ENCODE measurements around the gene NIT1.

DNA sequence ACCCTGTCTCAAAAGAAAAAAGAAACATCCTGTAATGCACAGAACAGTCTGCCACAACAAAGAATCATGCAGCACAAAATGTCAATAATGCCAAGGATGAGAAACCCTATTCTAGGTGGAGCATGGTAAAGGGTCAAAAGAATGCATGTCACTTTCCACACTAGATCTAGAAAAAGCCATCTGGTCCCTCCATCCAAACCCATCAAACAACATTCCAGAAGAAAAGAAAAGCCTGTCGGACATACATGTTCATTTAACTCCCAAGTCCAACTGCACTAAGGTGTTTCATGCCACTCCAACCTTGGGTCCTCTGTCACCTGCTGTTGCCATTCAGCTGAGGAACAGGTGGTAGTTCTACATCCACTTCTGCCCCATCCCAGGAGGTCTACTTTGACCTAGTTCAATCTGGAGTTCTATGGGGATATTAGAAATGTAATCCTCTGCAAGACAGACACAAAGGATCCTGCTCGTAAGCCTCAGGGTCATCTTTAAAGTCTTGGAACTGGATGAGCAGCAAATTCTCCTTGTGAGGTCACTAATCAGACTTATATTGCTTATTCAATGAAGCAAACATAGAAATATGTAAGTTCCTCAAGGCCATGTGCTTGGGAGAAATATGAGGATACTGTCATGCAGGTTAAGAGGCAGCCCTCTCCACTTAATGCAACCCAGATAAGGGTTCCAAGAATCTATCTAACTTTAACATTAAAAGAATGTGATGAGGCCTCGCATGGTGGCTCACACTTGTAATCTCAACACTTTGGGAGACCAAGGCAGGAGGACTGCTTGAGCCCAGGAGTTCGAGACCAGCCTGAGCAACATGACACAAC is 10.9 kb downstream of the NIT1 start:
- TF ChIP-seq GATA3 (IDR thresholded peaks at IDR 0.05; ENCODE audit: low read depth, low read length) (no peak), GATA2 (IDR thresholded peaks at IDR 0.05; ENCODE audit: low read depth, low read length) (no peak)

All from SH-SY5Y (cell line).